Neural progenitor cell (in vitro differentiated cells): ENCODE data around the gene PHLDB2. TPM values are rescaled to one million over a fixed set of nuclear protein-coding genes. Genes with fewer than 3 reads are reported as not detected.

ENCODE experiments used
- DNase-seq: peaks from one replicate; pipeline ENCODE4 v3.0.0-alpha.2; 2016; ENCODE audit warnings: low spot score
- H2AFZ ChIP-seq: fragments of 200-600 bp; sonication (generic); replicated peaks from 2 replicates; pipeline ENCODE4 v1.6.1; 2016; ENCODE audit warnings: antibody characterized with exemption
- H3F3A ChIP-seq: fragments of 200-600 bp; sonication (generic); 2 replicates; pipeline ENCODE4 v1.6.1; 2016; ENCODE audit warnings: antibody characterized with exemption, low read depth
- H3K27ac ChIP-seq: fragments of 200-600 bp; sonication (generic); 2 replicates; pipeline ENCODE4 v1.5.1; 2016; ENCODE audit warnings: mild to moderate bottlenecking
- H3K27me3 ChIP-seq: fragments of 200-600 bp; sonication (generic); 2 replicates; pipeline ENCODE4 v1.6.1; 2016; ENCODE audit warnings: mild to moderate bottlenecking, moderate library complexity
- H3K36me3 ChIP-seq: fragments of 200-600 bp; sonication (generic); 2 replicates; pipeline ENCODE4 v1.5.1; 2016
- H3K4me1 ChIP-seq: fragments of 200-600 bp; sonication (generic); 2 replicates; pipeline ENCODE4 v1.6.1; 2016; ENCODE audit warnings: mixed run types
- H3K4me2 ChIP-seq: fragments of 200-600 bp; sonication (generic); 2 replicates; pipeline ENCODE4 v1.6.1; 2016
- H3K4me3 ChIP-seq: fragments of 200-600 bp; sonication (generic); 2 replicates; pipeline ENCODE4 v1.5.1; 2016
- H3K79me2 ChIP-seq: fragments of 200-600 bp; sonication (generic); 2 replicates; pipeline ENCODE4 v1.6.1; 2016; ENCODE audit warnings: low read depth
- H3K9ac ChIP-seq: fragments of 200-600 bp; sonication (generic); 2 replicates; pipeline ENCODE4 v1.6.1; 2016
- H3K9me3 ChIP-seq: fragments of 200-600 bp; sonication (generic); 2 replicates; pipeline ENCODE4 v1.5.1; 2016; ENCODE audit warnings: low read depth
- H4K20me1 ChIP-seq: fragments of 200-600 bp; sonication (generic); 2 replicates; pipeline ENCODE4 v1.6.1; 2016; ENCODE audit warnings: low read depth
- H3K27ac Mint-ChIP-seq: 3 replicates; pipeline ENCODE4 v1.8.0; 2021; ENCODE audit warnings: mixed read lengths
- H3K27me3 Mint-ChIP-seq: 2 replicates; pipeline ENCODE4 v1.8.0; 2022; ENCODE audit warnings: low read depth, mild to moderate bottlenecking, inconsistent platforms, moderate library complexity, mixed read lengths; ENCODE audit not compliant: insufficient read depth
- H3K36me3 Mint-ChIP-seq: 3 replicates; pipeline ENCODE4 v1.8.0; 2021; ENCODE audit warnings: mixed read lengths
- H3K4me1 Mint-ChIP-seq: 3 replicates; pipeline ENCODE4 v1.8.0; 2021; ENCODE audit warnings: mixed read lengths
- H3K4me3 Mint-ChIP-seq: 3 replicates; pipeline ENCODE4 v1.8.0; 2021; ENCODE audit warnings: mild to moderate bottlenecking, moderate library complexity, mixed read lengths
- H3K9me3 Mint-ChIP-seq: 3 replicates; pipeline ENCODE4 v1.8.0; 2020; ENCODE audit warnings: mixed read lengths
- CTCF ChIP-seq: fragments of 200-600 bp; sonication (generic); IDR thresholded peaks from 2 replicates; pipeline ENCODE4 v1.5.1; 2017; ENCODE audit warnings: antibody characterized with exemption, mild to moderate bottlenecking
- EZH2 ChIP-seq: fragments of 200-600 bp; sonication (generic); IDR thresholded peaks from 2 replicates; pipeline ENCODE4 v1.6.1; 2017; ENCODE audit warnings: antibody characterized with exemption, mild to moderate bottlenecking, moderate library complexity
- EZH2phosphoT487 ChIP-seq: fragments of 200-600 bp; sonication (generic); IDR thresholded peaks from 2 replicates; pipeline ENCODE4 v1.6.1; 2017; ENCODE audit warnings: antibody characterized with exemption
- total RNA-seq: library from RNA; depleted of rRNA; stranded (reverse); fragments of >200 nt; gene quantifications from 2 replicates; pipeline ENCODE4 v1.2.3, GENCODE V29; 2015; ENCODE audit warnings: low replicate concordance

PHLDB2 gene
- total RNA-seq, 1 donor from 2014 or later, result 15.9 TPM

- no peak overlapping the region for H3K4me3 Mint-ChIP-seq
- no peaks in the 10 kb centered on the region for H3K27me3 Mint-ChIP-seq
Observed at GRCh38 chr3:112013784-112014143, 154.7 kb downstream of the PHLDB2 start.

GRCh38 chr3:112017091-112017490, 158.0 kb downstream of the PHLDB2 start:
- H3K36me3 Mint-ChIP-seq, result peaks cover 10% of the 10 kb centered on the region
- Histone ChIP-seq H3K4me2 (no peak overlapping the region), H3K4me1 (peaks cover 20% of the 10 kb centered on the region), H3F3A (peaks cover 36% of the 10 kb centered on the region), H3K4me3 (no peak overlapping the region), H3K27me3 (no peaks in the 10 kb centered on the region), H2AFZ (no peak overlapping the region), H3K36me3 (no peaks in the 10 kb centered on the region), H3K79me2 (no peaks in the 10 kb centered on the region), H3K9me3 (no peaks in the 10 kb centered on the region), H3K9ac (no peak overlapping the region), H4K20me1 (no peaks in the 10 kb centered on the region), H3K27ac (no peak overlapping the region)
- TF ChIP-seq EZH2phosphoT487 (no peak), EZH2 (no peak), CTCF (no peak)
- H3K4me1 Mint-ChIP-seq, result peaks cover 64% of the 10 kb centered on the region
- H3K27ac Mint-ChIP-seq, result peak overlapping the region; percentile 8
- DNase-seq, result no peak
- no peak overlapping the region for H3K4me3 Mint-ChIP-seq
- H3K9me3 Mint-ChIP-seq, result peaks cover 10% of the 10 kb centered on the region
- H3K27me3 Mint-ChIP-seq, result peaks cover 4% of the 10 kb centered on the region

More at GRCh38 chr3:112013784-112014143, 154.7 kb downstream of the PHLDB2 start:
- H3K36me3 ChIP-seq, result no peaks in the 10 kb centered on the region
- no peaks in the 10 kb centered on the region for H3K4me1 ChIP-seq
- no peak overlapping the region for H2AFZ ChIP-seq
- H3K27me3 ChIP-seq, result no peaks in the 10 kb centered on the region
- H3K79me2 ChIP-seq, result no peaks in the 10 kb centered on the region
- no peaks in the 10 kb centered on the region for H3K9me3 Mint-ChIP-seq
- DNase-seq, result no peak
- H3K9me3 ChIP-seq, result no peaks in the 10 kb centered on the region
- peaks cover 20% of the 10 kb centered on the region for H3F3A ChIP-seq
- peaks cover 39% of the 10 kb centered on the region for H3K36me3 Mint-ChIP-seq
- H3K4me2 ChIP-seq, result no peak overlapping the region
- no peak overlapping the region for H3K27ac ChIP-seq
- TF ChIP-seq EZH2phosphoT487, result no peak
- TF ChIP-seq CTCF, result no peak
- TF ChIP-seq EZH2, result no peak
- peaks cover 16% of the 10 kb centered on the region for H4K20me1 ChIP-seq
- no peak overlapping the region for H3K9ac ChIP-seq
- no peak overlapping the region for H3K4me3 ChIP-seq
- peaks cover 57% of the 10 kb centered on the region for H3K4me1 Mint-ChIP-seq
- no peak overlapping the region for H3K27ac Mint-ChIP-seq

- H3K27me3 ChIP-seq, result no peaks in the 10 kb centered on the region
- H2AFZ ChIP-seq, result no peak overlapping the region
- peaks cover 22% of the 10 kb centered on the region for H3K9me3 Mint-ChIP-seq
- H3K27ac ChIP-seq, result no peak overlapping the region
- H3K4me3 Mint-ChIP-seq, result no peak overlapping the region
- no peak overlapping the region for H3K27ac Mint-ChIP-seq
- peaks cover 10% of the 10 kb centered on the region for H3K27me3 Mint-ChIP-seq
- H3K79me2 ChIP-seq, result no peaks in the 10 kb centered on the region
- H3K36me3 Mint-ChIP-seq, result peaks cover 9% of the 10 kb centered on the region
- H3F3A ChIP-seq, result peaks cover 24% of the 10 kb centered on the region
- no peak overlapping the region for H3K4me2 ChIP-seq
- H3K9ac ChIP-seq, result no peak overlapping the region
- no peak for DNase-seq
- H4K20me1 ChIP-seq, result no peaks in the 10 kb centered on the region
- peaks cover 57% of the 10 kb centered on the region for H3K4me1 Mint-ChIP-seq
- no peak for TF ChIP-seq EZH2phosphoT487
- TF ChIP-seq EZH2, result no peak
- no peak for TF ChIP-seq CTCF
- H3K9me3 ChIP-seq, result no peaks in the 10 kb centered on the region
- peaks cover 20% of the 10 kb centered on the region for H3K4me1 ChIP-seq
- no peaks in the 10 kb centered on the region for H3K36me3 ChIP-seq
- H3K4me3 ChIP-seq, result no peak overlapping the region
Observed at GRCh38 chr3:112018712-112019111, 159.6 kb downstream of the PHLDB2 start.
